ENCODE measurements around the gene TOLLIP.

Gene TOLLIP

GRCh38 chr11:1228101-1228821 is 81.2 kb downstream of the TOLLIP start:
- no peak for DNase-seq

- no peak for DNase-seq
These were observed 81.8 kb downstream of the TOLLIP start for GRCh38 chr11:1227551-1228100.

GRCh38 chr11:1226986-1227550 is 82.4 kb downstream of the TOLLIP start:
- no peak for DNase-seq

- DNase-seq = no peak
These were observed 83.0 kb downstream of the TOLLIP start for GRCh38 chr11:1226226-1226985.

GRCh38 chr11:1225386-1226225 is 83.8 kb downstream of the TOLLIP start:
- no peak for DNase-seq

- DNase-seq = no peak
These were observed 84.7 kb downstream of the TOLLIP start for GRCh38 chr11:1224491-1225385.

Data from GDM1 (cell line).